Measurements from ENCODE around the gene DUSP10.

DUSP10 gene

GRCh38 chr1:221728037-221728505 lies 13.8 kb downstream of the DUSP10 start:
- DNase-seq: no peak

GRCh38 chr1:221727146-221728036 lies 14.5 kb downstream of the DUSP10 start:
- no peak for DNase-seq

GRCh38 chr1:221725735-221726672 lies 15.9 kb downstream of the DUSP10 start:
- DNase-seq: no peak

- DNase-seq: no peak
These were observed 16.8 kb downstream of the DUSP10 start for GRCh38 chr1:221724931-221725605.

GRCh38 chr1:221723848-221724236 lies 18.0 kb downstream of the DUSP10 start:
- no peak for DNase-seq

GRCh38 chr1:221723018-221723847 lies 18.7 kb downstream of the DUSP10 start:
- no peak for DNase-seq

GRCh38 chr1:221722254-221723017 lies 19.5 kb downstream of the DUSP10 start:
- DNase-seq: no peak

GRCh38 chr1:221720545-221720944 lies 21.3 kb downstream of the DUSP10 start:
- no peak for DNase-seq

GRCh38 chr1:221719987-221720386 lies 21.9 kb downstream of the DUSP10 start:
- no peak for DNase-seq

- no peak for DNase-seq
These were observed 22.7 kb downstream of the DUSP10 start for GRCh38 chr1:221719278-221719597.

- no peak for DNase-seq
These were observed 23.3 kb downstream of the DUSP10 start for GRCh38 chr1:221718381-221719277.

GRCh38 chr1:221717485-221717853 lies 24.4 kb downstream of the DUSP10 start:
- no peak for DNase-seq

- DNase-seq: no peak
These were observed 25.0 kb downstream of the DUSP10 start for GRCh38 chr1:221716713-221717484.

- no peak for DNase-seq
These were observed 26.3 kb downstream of the DUSP10 start for GRCh38 chr1:221715321-221716169.

- DNase-seq: no peak
These were observed 27.4 kb downstream of the DUSP10 start for GRCh38 chr1:221714227-221715152.

- no peak for DNase-seq
These were observed 29.0 kb downstream of the DUSP10 start for GRCh38 chr1:221712776-221713431.

- DNase-seq: no peak
These were observed 29.6 kb downstream of the DUSP10 start for GRCh38 chr1:221712198-221712684.
